Measurements from ENCODE around the gene LANCL2.
"Not testable (repeated sequence)": the region's sequence is repeated elsewhere in the genome, so short reads cannot be mapped to it uniquely, and the experiment has no call there.

LANCL2 gene

DNA sequence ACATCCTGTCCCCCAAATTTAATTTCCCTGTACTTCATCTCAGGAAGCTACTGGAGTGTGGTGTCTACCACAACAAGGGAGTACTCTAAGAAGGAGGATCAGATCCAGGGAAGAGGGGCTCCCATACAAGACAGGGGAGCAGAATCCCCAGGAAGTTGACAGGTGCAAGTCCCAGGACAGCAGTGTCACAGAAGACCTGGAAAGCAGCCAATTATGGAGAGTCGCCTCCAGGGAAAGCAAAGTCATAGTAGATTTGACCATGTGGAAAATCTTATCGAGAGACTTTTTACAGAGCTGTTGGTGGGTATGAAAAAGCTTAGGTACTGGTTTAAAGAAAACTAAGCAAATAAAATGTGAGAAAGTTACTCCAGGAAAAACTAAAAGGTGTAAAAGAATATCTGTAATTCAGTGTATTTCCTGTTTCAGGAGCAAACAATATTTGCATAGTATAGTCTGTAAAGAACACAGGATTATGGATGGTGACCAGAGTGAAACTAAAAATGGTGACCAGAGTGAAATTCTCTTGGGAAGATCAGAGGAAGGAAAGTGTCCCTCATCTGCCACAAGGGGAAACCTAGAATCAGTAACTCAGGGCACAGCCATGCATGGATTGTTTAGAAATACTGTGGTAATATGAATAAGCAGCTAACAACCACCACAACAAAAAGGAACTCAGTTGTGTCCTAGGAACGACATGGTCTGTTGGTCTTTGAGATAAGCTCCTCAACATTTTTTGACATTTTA, 44.5 kb downstream of the LANCL2 start:
- no peak for DNase-seq

DNA sequence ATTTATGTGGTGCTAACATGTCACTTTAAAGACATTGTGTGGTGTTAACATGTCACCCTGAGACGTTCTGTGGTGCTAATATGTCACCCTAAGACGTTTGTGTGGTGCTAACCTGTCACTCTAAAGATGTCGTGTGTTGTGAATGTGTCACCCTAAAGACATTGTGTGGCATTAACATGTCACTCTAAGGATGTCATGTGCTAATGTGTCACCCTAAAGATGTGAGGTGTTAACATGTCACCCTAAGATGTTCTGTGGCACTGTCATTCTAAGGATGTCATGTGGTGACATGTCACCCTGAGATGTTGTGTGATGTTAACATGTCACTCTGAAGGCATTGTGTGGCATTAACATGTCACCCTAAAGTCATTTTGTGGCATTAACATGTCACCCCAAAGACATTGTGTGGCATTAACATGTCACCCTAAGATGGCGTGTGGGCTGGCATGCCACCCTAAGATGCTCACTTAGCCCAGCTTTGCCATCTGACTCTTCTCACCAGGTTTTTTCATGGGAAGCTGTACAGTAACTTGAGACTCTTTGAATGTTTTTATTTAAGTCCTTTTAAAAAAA, 45.6 kb downstream of the LANCL2 start:
- DNase-seq: no peak

DNA sequence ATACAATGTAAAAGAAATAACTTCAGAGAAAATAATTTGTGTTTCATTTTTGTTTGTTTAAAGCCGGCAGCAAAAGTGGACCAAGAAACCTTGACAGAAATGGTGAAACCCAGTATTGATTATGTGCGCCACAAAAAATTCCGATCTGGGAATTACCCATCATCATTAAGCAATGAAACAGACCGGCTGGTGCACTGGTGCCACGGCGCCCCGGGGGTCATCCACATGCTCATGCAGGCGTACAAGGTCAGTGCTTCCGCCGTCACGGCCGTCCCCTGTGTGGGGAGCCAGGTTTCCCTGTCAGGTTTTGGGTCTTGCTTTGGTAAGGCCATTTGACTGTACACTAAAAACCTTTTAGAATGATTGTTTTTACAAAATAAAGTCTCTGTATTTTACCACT, 46.7 kb downstream of the LANCL2 start:
- DNase-seq: no peak

DNA sequence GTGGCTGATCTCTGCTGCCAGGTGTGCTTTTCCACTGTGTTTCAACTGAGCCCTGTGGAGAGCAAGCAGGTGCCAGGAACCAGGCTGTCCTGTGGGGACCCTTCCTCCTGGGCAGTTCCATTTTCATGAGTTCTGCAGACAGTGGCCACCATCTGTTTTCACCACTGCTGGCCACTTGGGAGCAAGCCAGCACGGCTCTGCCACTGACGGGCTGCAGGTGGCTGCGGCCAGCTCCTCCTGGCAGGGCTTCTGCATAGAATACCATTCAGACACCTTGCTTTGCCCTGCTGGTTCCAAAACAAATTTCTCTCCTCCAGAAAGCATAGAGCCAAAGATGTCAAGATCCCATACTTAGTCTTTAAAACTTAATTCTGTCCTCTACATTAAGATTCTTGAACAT, 48.3 kb downstream of the LANCL2 start:
- peak; percentile 75 for DNase-seq

DNA sequence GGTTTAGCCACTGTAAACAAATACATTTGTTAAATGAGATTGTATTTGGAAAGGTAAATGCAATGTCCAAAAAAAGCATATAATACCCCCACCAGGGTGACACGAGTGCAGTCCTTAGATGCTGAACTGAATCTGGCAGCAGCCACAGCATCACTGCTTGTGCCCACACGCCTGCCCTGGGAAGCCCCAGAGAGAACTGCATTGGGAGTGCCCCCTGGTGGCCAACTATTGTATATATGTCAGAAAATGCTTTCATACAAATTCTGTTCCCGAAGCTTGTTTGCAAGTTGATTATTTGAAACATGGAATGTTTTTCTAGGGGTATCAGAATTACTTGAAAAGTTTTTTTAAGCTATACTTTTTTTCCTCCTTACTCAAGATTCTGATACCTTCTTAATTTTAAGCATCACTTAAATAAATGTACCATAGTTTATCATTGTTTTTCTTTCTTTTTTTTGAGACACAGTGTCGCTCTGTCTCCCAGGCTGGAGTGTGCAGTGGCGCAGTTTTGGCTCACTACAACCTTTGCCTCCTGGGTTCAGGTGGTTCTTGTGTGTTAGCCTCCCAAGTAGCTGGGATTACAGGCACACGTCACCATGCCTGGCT, 50.1 kb downstream of the LANCL2 start:
- peak; percentile 39 for DNase-seq

DNA sequence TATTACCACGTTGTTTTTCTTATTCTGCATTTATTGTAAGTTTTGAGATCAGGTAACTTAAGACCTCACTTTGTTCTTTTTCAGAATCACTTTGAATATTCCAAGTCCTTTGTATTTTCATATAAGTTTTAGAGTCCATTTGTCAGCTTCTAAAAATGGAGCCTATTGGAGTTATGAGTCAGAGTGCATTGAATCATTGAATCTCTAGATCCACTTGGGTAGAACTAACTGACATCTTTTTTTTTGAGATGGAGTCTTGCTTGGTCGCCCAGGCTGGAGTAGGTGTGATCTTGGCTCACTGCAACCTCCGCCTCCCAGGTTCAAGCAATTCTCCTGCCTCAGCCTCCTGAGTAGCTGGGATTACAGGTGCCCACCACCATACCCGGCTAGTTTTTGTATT, 52.3 kb downstream of the LANCL2 start:
- not testable (repeated sequence) for DNase-seq

DNA sequence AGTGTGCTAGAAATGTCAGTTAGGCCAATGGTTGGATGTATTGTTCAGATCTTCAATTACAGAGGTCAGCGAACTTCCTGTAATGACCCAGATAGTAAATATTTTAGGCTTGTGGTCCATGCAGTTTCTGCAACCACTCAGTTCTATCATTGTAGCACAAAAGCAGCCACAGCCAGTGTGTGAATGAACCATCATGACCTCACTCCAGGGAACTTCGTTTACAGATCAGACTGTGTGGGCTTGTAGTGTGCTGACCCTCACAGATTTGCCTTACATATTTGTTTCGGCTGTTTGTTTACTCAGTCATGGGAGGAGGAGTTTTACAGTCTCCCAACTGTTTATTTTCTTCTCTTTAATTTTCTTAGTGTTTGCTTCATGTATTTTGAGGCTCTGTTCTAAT, 55.4 kb downstream of the LANCL2 start:
- no peak for DNase-seq

DNA sequence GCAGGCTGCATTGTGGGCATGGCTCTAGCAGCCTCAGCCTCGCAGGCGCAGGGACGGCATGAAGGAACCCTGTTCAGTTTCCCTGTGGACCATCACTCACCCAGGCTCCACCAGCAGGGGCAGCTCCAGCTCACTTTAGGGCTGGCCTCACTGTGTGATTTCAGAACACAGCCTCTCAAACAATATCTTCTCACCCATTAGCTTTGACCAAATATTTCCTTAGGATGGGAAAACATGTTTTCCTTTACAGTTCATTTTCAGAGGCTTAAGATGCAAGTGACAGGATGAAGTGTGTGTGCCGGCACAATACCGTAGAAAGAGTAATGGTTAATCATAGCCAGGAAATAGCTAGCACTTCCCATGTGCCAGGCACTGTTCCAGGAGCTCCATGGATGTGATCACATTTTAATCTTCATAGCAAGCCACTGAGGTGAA, 58.2 kb downstream of the LANCL2 start:
- DNase-seq: no peak

DNA sequence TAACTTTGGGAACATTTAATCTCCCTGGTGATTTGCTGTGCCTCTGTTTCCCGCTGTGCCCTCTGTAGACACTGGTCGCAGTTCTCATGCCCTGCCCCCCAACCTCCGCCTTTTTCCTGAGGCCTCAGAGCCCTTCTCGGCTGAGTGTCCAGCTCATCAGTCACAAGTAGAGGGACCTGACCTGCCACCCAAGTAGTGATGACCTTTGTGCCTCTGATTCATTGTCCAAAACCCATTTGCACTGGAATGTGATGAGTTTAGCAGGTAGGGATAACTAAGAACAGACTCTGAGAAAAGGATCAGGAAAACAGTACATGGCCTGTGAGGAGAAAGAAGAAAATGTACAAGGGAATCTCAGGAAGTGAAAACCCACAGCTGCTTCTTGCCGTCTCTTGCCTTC, 58.8 kb downstream of the LANCL2 start:
- no peak for DNase-seq

DNA sequence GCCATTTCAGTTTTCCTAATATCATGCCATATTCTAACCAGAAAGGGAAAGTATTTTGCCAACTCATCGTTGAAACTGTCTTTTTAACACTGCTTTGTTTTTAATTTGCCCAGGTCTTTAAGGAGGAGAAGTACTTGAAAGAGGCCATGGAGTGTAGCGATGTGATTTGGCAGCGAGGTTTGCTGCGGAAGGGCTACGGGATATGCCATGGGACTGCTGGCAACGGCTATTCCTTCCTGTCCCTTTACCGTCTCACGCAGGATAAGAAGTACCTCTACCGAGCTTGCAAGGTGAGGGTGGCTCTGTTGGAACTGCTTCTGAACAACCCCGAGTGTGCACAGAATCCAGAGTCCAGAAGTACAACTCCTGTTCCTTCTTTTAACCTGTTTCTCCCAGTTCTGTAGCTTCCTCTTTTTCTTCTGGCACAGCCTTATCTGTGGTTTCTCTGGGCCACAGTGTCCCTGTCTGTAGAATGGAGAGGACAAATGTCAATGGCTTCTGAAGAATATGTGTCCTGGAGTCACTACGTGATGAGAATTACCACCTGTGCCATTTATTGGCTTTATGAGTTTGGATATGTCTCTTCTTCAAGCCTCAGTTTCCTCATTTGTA, 60.1 kb downstream of the LANCL2 start:
- no peak for DNase-seq

DNA sequence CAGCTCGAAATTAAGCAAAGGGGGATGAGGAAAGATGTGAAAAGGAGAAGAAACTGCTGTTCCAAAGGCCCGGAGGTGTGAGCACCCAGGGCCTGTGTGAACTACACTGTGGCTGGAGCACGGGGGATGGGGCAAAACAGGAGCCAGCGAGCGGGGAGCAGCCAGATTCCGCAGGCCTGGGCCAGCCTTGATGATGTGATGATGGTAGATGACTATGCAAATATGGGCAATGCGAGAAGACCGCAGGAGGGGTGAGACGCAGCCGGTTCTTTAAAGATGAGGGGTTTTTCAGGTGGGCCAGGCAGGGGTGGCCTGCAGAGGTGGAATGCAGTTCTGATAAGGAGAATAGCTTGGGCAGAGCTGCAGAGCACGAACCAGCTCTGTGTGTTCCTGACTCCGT, 61.5 kb downstream of the LANCL2 start:
- no peak for DNase-seq

DNA sequence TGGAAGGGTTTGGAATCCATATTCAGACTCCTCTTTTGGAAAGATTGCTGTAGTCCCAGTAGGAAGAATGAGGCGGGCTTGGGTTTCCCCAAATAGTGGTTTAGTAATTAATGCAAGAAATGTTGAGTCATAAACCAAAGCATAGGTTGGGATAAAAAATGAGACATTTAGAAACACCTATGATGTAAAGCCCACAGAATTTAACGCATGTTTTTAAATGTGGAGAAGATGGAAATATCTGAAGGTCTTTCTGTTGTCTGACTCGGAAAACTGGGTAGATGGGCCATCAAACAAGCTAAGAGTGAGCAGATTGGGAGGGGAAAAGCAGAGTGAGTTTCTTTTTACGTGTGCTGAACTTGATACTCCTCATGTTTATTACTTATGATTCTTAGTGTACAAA, 62.2 kb downstream of the LANCL2 start:
- no peak for DNase-seq

DNA sequence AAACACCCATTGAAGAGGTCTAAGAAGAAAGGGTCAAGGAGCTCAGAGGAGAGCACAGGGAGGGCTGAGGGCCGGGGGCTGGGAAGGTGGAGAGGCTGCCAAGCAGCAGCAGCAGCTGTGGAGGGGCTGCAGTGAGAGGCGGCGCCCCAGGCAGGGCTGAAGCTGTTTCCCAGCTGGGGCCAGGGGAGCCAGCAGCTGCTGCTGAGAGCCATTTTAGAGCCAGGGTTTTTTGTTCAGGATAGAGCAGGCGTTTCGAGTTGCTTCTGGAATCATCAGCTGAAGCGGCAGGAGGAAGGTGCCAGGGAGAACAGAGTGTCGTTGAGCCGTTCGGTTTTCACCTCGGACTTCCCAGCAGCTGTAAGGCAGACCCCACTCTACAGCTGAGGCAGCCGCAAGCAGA, 62.7 kb downstream of the LANCL2 start:
- DNase-seq: no peak

DNA sequence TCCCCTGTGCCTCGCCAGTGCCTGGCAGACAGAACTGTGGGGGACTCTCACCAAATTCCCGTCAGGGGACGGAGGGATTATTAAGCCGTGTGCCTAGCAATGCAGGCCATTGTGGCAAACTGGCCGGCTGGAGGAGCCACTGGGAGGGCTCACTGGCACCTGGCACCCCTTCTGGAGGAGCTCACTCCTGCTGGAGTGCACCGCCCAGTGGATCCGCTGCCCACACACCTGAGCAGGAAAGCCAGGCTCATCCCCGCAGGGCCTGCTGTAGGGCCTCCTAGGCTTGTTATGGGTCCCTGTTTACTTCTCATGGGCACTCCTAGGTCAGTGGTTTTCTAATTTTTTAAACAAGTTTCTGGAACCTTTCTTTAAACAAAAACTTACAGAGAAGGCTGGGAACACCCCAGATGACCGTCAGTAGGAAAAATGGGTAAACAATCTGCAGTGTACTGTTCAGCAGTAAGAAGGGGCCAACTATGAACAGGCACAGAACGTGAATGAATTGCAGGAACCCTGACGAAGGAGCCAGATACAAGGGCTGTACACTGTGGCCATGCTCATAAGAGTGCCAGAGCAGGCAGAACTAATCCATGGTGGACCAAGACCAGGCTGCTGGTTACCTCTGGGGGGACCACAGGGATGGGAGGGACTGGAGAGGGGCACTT, 64.8 kb downstream of the LANCL2 start:
- DNase-seq: no peak

DNA sequence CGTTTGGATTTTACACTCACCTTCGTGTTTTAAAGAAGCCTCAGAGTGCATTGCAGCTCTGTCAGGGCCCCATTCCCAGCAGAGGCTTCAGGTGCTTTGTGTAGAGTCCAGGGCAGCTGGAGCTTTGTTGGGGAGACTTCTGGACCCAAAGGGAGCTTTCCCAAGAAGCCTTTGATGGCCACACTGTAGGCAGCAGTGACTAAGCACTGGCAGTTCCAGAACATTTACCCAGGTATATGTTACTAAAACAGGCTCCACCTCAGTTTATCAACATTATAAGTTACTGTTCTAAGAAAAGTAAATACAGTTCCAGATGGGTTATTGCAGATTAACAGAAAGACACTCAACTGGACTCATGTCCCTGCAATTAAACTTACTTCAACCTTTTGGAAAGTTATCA, 66.8 kb downstream of the LANCL2 start:
- DNase-seq: no peak

DNA sequence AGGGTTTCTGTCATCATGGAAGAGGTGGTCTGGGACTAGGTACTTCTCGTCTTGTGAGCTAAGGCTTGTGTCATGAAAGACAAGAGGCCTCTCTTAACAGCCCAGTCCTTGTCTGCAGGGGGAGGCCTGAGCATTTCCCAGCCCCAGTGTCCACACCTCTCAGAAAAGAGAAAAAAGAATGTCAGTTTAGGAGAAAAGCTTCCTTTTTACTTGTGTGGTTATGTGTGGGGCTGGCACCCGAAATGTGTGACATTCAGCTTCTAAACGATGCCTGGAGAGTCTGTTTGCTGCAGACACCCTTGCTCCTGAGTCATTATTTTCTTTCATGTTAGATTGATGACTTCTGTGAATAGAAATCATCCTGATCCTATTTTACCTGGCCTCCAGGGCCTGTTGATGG, 67.4 kb downstream of the LANCL2 start:
- no peak for DNase-seq

DNA sequence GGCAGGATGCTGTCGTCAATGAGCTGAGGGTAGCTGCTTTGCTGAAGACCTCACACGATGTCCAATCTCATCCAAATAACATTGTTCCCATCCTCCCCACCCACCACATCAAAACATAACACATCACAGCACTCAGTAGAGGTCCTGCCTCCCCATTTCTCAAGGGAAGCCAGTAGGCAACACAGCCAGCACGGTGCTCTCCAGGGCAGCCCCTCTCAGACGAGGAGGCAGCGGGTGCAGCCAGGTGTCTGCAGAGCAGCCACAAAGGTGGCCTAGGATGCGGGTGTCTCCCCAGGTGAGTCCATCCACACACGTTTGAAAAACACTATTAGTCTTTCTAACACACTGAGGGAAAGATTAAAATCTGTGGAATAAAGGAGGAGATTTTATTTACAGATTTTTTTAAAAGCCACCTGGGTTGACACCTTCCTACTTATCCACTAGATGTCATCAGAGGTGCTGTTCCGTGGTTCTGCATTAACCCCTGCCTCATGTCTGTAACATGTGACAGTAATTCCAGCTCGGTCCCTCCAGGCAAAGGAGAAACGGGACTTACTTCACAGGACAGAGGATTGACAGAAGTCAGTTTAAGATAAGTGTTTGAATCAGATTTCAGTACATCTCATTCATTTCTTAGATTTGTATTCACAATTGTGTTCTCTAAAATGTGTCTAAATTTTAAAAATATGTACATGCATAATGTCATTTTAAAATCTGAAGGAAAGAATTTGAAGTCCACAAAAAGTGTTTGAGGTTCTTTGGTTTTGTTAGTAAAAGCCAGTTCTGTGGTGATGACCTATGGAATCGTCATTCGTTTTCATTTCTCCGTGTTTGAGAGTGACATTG, 68.0 kb downstream of the LANCL2 start:
- peak; percentile 36 for DNase-seq

DNA sequence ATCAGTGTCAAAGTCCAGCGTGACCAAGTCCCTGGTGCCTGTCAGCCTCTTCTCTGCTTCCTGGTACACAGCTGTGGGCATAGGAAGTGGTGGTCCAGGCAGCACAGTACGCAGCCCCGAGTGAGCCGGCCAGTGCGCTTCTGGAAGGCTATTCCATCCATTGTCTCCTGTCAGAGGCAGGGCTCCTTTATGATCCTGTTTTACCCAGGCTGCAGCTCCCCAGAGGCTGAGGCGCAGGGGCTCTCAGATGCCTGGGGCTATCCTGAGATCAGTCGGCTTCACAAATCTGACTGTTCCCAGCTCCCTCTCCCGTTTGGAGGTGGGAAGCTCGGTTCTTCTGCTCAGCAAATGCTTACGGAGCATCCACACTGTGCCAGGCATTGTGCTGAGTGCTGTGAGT, 70.3 kb downstream of the LANCL2 start:
- no peak for DNase-seq

DNA sequence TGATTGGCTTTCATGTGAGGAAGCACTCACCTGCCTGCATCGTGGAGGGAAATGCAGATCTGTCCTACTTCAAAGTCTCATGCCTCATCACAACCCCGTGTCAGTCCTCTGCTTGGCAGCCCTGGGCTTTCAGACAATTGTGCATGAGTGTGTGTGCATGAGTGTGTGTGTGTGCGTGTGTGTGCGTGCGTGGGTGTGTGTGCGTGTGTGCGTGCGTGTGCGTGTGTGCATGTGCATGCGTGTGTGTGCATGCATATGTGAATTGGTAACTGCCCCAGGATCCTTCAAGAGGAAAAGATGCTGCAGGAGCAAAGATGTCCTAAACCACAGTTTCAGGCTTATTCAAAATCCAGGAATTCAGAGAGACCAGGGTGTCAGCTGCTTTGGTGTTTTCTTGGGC, 71.3 kb downstream of the LANCL2 start:
- no peak for DNase-seq

DNA sequence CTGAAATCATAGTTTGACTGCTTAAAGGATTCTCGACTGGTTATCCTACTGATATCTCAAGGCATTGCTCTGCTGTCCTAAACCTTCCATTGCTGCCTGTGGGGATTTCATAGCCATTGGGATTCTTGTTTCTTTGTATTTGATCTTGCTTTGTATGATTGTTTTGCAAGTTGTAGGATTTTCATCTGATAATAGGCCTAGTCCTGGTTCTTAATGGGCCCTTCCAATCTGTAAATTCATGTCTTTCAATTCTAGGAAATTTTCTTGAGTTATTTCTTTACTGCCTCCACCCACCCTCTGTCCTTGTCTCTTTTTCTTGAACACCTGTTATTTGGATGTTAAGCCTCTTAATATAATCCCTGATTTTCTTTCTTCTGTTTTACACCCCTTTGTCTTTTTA, 72.2 kb downstream of the LANCL2 start:
- DNase-seq: no peak

DNA sequence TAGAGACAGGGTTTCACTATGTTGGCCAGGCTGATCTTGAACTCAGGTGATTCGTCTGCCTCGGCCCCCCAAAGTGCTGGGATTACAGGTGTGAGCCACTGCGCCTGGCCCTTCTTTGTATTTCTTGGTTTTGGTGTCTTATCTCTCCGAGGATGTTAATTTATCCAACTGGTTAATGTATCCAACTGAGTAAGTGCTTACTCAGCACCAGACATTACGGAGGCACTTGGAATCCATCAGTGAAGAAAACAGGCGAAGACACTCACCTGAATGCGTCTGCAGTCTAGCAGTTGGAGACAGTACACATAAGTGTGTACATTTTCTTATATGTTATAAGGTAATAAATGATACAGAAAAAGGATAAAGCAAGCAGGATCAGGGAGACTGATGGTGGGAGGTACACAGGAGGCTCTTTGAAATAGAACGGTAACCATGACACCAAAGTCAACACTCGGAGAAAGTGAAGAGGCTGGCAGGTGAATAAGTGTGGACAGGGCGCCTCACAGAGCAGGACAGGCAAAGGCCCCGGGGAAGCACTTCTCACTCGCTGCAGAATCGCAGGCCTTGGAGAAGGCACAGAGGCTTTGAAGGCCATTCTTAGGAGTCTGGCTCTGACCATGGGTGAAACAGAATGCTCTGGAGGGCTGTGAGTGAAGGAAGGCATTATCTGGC, 73.1 kb downstream of the LANCL2 start:
- DNase-seq: peak; percentile 39
